ENCODE data around the gene SLC35F3. TPM values are rescaled to one million over a fixed set of nuclear protein-coding genes. Genes with fewer than 3 reads are reported as not detected.

The SLC35F3 gene
- total RNA-seq, 1 donor: not detected

GRCh38 chr1:233971753-233972152, 67.3 kb downstream of the SLC35F3 start:
- H3K4me1 ChIP-seq (ENCODE audit: insufficient read depth, low read length): no peaks in the 10 kb centered on the region
- no peak overlapping the region for H3K4me2 ChIP-seq (ENCODE audit: insufficient read depth, low read length)
- no peaks in the 10 kb centered on the region for H3K27me3 ChIP-seq (ENCODE audit: insufficient read depth, low read length)
- H3K27ac ChIP-seq (ENCODE audit: low read depth, low read length): no peak overlapping the region
- H2AFZ ChIP-seq (ENCODE audit: low read length): no peak overlapping the region
- H3K4me3 ChIP-seq (ENCODE audit: insufficient read depth, low read length): no peak overlapping the region
- no peaks in the 10 kb centered on the region for H3K9me3 ChIP-seq (ENCODE audit: low read depth, low read length)
- H3K36me3 ChIP-seq (ENCODE audit: insufficient read depth, low read length): no peaks in the 10 kb centered on the region
- DNase-seq (ENCODE audit: insufficient read length, low spot score, missing footprints): no peak
- no peaks in the 10 kb centered on the region for H3K79me2 ChIP-seq (ENCODE audit: insufficient read depth, low read length)
- no peaks in the 10 kb centered on the region for H4K20me1 ChIP-seq (ENCODE audit: insufficient read depth, low read length)
- TF ChIP-seq CTCF (IDR thresholded peaks at IDR 0.05; ENCODE audit: extremely low read depth, low read depth, low read length): no peak

- Histone ChIP-seq H4K20me1 (ENCODE audit: insufficient read depth, low read length) (no peaks in the 10 kb centered on the region), H3K4me1 (ENCODE audit: insufficient read depth, low read length) (no peaks in the 10 kb centered on the region), H3K4me2 (ENCODE audit: insufficient read depth, low read length) (no peak overlapping the region), H3K36me3 (ENCODE audit: insufficient read depth, low read length) (no peaks in the 10 kb centered on the region), H2AFZ (ENCODE audit: low read length) (no peak overlapping the region), H3K79me2 (ENCODE audit: insufficient read depth, low read length) (no peaks in the 10 kb centered on the region), H3K27me3 (ENCODE audit: insufficient read depth, low read length) (no peaks in the 10 kb centered on the region), H3K9me3 (ENCODE audit: low read depth, low read length) (no peaks in the 10 kb centered on the region), H3K4me3 (ENCODE audit: insufficient read depth, low read length) (no peak overlapping the region), H3K27ac (ENCODE audit: low read depth, low read length) (no peak overlapping the region)
- no peak for DNase-seq (ENCODE audit: insufficient read length, low spot score, missing footprints)
- no peak for TF ChIP-seq CTCF (IDR thresholded peaks at IDR 0.05; ENCODE audit: extremely low read depth, low read depth, low read length)
Observed at GRCh38 chr1:233972563-233972950, 68.1 kb downstream of the SLC35F3 start.

GRCh38 chr1:233972951-233973635, 68.6 kb downstream of the SLC35F3 start:
- Histone ChIP-seq H3K79me2 (ENCODE audit: insufficient read depth, low read length) (no peaks in the 10 kb centered on the region), H3K27me3 (ENCODE audit: insufficient read depth, low read length) (no peaks in the 10 kb centered on the region), H3K9me3 (ENCODE audit: low read depth, low read length) (no peaks in the 10 kb centered on the region), H4K20me1 (ENCODE audit: insufficient read depth, low read length) (no peaks in the 10 kb centered on the region), H3K4me3 (ENCODE audit: insufficient read depth, low read length) (no peak overlapping the region), H3K36me3 (ENCODE audit: insufficient read depth, low read length) (no peaks in the 10 kb centered on the region), H3K4me2 (ENCODE audit: insufficient read depth, low read length) (no peak overlapping the region), H3K4me1 (ENCODE audit: insufficient read depth, low read length) (no peaks in the 10 kb centered on the region), H2AFZ (ENCODE audit: low read length) (no peak overlapping the region), H3K27ac (ENCODE audit: low read depth, low read length) (no peak overlapping the region)
- DNase-seq (ENCODE audit: insufficient read length, low spot score, missing footprints): no peak
- TF ChIP-seq CTCF (IDR thresholded peaks at IDR 0.05; ENCODE audit: extremely low read depth, low read depth, low read length): no peak

- Histone ChIP-seq H2AFZ (ENCODE audit: low read length) (no peak overlapping the region), H3K9me3 (ENCODE audit: low read depth, low read length) (no peaks in the 10 kb centered on the region), H3K27ac (ENCODE audit: low read depth, low read length) (no peak overlapping the region), H3K36me3 (ENCODE audit: insufficient read depth, low read length) (no peaks in the 10 kb centered on the region), H3K79me2 (ENCODE audit: insufficient read depth, low read length) (no peaks in the 10 kb centered on the region), H3K4me1 (ENCODE audit: insufficient read depth, low read length) (no peaks in the 10 kb centered on the region), H4K20me1 (ENCODE audit: insufficient read depth, low read length) (no peaks in the 10 kb centered on the region), H3K4me3 (ENCODE audit: insufficient read depth, low read length) (no peak overlapping the region), H3K4me2 (ENCODE audit: insufficient read depth, low read length) (no peak overlapping the region), H3K27me3 (ENCODE audit: insufficient read depth, low read length) (no peaks in the 10 kb centered on the region)
- no peak for TF ChIP-seq CTCF (IDR thresholded peaks at IDR 0.05; ENCODE audit: extremely low read depth, low read depth, low read length)
- no peak for DNase-seq (ENCODE audit: insufficient read length, low spot score, missing footprints)
Observed at GRCh38 chr1:233975486-233975885, 71.0 kb downstream of the SLC35F3 start.
